ENCODE results near the gene RFX7.

The RFX7 gene

GRCh38 chr15:56042982-56043980 is 200.4 kb downstream of the RFX7 start:
- no peak for DNase-seq

GRCh38 chr15:56042498-56042897 is 201.2 kb downstream of the RFX7 start:
- no peak for DNase-seq

DNA sequence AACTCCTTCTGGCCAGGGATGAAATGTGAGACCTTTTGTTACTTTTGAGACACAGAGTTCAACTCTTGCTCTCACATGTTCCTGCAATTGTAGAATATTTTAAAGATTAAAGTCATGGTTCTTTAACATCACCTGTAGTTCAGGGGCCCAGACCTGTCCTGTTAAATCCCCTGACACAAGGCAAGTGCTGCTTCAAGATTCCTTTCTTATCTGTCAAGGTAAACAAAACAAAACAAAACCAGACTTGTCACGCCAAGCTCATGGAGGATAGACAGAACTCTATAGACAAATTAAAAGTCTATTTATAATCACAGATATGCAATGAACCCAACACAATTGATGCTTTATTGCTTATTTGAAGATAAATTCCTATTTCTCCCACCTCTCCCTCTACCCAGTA is 201.6 kb downstream of the RFX7 start:
- DNase-seq: no peak

- peak; percentile 96 for DNase-seq
Observed at GRCh38 chr15:56040081-56041035, 203.3 kb downstream of the RFX7 start.

DNA sequence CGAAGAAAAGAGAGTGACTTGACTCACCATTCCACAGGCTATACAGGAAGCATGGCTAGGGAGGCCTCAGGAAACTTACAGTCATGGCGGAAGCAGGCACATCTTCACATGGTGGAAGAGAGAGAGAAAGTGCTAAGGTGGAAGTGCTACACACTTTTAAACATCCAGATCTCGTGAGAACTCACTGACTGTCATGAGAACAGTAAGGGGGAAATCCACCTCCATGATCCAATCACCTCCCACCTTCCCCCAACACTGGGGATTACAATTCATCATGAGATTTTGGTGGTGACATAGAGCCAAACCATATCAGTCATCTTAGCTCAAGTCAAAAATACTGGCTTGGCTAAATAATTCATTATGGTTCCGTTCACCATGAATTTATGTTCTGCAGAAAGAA is 205.0 kb downstream of the RFX7 start:
- DNase-seq: no peak

DNA sequence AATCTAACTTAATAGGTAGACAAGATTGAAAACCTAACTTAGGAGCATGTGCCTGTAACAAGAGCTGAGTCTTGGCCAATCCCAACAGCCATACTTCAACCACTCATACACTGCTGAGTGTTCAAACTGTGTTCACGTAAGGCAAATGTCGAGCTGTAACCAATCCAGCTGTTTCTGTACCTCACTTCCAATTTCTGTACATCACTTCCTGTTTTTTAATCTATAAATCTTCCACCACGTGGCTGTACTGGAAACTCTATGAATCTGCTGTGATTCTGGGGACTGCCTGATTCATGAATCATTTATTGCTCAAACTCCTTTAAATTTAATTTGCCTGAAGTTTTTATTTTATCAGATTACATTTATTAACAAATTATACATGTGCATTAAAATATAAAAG is 205.7 kb downstream of the RFX7 start:
- DNase-seq: peak; percentile 49
